ENCODE measurements around the gene THSD7B.

DNA sequence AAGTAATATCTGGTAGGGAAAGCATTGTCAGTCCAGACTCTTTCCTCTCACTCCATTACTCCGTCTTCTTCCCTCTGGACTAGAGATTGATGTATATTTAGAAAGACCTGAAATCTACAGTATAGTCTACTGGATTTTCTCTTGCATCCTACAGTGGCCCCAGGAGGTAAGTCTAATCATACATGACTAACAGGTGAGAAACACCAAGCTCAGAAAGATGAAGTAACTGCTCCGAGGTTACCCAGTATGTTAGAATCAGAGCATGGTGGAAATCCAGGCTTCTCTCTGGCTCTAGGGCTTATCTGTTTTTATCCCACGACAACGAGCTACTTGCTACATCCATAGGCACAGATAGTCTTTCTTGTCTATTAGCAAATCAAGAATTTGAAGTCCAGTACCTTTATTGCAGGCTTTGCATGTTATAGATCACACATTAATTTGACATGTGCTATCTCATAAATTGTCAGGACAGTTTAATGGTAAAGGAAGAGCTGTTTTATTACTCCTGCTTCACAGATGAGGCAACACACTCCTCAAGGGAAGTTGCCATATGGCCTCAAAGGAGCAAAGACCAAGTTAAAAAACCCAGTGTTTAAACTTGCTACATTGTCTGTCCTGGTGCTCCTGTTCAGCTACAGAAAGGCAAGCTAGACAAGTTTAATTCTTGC lies 484.3 kb downstream of the THSD7B start:
- TF ChIP-seq EZH2phosphoT487 (IDR thresholded peaks at IDR 0.05) (no peak), EZH2 (IDR thresholded peaks at IDR 0.05) (no peak)
- TF ChIP-seq, protein P1, sequence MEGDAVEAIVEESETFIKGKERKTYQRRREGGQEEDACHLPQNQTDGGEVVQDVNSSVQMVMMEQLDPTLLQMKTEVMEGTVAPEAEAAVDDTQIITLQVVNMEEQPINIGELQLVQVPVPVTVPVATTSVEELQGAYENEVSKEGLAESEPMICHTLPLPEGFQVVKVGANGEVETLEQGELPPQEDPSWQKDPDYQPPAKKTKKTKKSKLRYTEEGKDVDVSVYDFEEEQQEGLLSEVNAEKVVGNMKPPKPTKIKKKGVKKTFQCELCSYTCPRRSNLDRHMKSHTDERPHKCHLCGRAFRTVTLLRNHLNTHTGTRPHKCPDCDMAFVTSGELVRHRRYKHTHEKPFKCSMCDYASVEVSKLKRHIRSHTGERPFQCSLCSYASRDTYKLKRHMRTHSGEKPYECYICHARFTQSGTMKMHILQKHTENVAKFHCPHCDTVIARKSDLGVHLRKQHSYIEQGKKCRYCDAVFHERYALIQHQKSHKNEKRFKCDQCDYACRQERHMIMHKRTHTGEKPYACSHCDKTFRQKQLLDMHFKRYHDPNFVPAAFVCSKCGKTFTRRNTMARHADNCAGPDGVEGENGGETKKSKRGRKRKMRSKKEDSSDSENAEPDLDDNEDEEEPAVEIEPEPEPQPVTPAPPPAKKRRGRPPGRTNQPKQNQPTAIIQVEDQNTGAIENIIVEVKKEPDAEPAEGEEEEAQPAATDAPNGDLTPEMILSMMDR (IDR thresholded peaks at IDR 0.05): no peak

Measured in neural progenitor cell (in vitro differentiated cells).